Activated CD8-positive, alpha-beta memory T cell treated with anti-CD3 and anti-CD28 coated beads, Interleukin-2, amount 50 U/mL, for 1 hour (primary cell): Measurements from ENCODE around the gene FRS2.

Experiments
- DNase-seq: peaks from one replicate; pipeline ENCODE4 v3.0.0-alpha.2; 2020; ENCODE audit errors: extremely low read depth

The FRS2 gene

DNA sequence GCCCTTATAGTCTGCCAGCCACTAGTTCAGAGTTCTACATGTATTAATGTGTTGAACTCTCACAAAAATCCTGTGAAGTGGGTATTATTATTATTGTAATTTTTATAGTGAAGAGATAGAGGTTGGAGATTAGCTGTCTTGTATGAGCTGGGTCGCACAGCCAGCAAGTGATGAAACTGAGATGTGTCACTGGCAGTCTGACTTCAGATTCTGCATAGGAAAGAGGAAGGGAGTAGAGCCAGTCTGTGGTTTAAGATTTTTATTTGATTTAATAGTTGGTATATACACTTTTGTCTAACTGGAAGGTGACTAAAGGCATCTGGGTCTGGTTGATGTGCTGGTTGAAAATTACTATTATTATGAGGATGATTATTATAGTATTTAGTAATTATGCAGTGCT, 5.8 kb upstream of the FRS2 start:
- no peak for DNase-seq

DNA sequence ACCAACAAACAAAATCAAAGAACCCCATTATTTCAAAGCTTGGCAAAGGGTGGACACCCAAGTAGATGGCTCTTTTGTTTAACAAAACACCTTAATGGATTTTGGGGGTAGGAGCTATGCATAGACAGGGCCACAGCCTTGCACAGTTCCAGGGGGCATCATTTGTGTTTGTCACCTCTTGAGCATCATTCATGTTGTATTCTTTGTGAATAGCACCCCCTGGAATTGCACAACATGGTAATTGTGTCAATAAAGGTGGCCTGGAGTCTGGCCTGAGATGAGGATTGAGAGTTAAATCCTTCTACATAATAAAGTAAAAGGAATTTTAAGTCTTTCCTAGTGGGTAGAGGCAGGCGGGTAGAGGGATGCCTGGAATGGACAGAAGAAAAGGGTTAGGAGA, 3.3 kb upstream of the FRS2 start:
- no peak for DNase-seq

DNA sequence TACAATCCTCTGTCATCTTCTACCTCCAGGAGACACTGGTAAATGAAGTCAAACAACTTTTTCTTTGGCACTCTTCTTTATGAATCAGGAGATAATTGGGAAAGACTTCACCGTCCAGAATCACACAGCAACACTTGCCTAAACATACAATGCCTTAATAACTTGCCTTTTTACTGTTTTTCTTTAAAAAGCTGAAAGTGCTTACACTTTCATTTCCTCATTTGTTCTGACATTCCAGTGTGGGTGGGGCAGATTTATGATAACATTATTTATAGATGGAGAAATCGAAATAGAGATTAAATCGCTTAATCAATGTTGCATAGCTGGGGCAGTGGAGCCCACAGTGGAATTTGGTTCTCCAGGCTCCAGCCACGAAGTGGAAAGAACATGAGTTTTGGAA, 2.8 kb upstream of the FRS2 start:
- DNase-seq, result no peak

DNA sequence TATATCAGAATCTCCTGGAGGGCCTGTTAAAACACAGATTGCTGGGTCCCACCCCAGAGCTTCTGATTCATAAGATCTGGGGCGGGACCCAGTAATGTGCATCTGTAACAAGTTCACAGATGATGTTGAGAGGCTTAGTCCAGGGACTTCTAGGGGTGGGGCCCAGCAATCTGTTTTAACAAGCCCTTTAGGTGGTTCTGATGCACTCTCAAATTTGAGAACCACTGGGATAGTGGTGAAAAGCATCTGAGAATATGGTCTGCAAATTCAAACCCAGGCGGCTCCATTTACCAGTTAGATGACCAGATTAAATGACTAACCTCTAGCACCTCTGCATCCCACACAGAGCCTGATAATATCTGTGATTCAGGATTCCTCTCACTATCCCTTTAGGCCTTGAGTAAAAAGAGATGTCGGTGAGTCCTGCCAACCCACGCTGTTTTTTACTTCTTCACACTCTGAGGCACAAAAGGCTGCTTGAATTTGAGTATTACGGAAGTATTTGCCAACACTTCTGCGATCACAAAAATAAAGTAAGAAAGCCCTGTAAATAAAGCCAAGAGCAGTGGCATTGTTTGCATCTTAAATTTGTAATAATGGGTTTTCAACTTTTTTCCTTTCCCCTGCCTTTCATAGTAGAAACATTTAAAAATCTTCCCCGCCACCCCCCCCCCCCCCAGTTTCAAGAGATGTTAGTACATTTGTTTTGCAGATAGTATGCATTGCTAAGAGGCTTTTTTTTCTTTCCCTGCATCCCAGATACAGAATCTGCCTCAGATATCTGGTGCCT, 1.8 kb upstream of the FRS2 start:
- DNase-seq, result no peak

DNA sequence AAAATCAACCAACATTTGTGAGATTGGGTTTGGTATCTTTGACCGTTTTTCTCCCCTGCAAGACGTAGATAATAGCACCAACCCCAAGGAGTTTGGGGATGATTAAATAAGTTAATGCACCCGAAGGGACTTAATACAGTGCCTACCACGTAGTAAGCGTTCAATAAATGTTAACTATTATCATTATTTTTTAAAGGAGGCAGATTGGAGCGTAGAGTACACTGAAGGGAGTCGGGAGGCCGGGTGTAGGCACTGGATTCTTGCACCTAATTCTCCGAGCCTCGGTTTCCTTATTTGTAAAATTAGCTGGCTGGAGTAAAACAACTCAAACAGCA, 367 bp upstream of the FRS2 start:
- no peak for DNase-seq

DNA sequence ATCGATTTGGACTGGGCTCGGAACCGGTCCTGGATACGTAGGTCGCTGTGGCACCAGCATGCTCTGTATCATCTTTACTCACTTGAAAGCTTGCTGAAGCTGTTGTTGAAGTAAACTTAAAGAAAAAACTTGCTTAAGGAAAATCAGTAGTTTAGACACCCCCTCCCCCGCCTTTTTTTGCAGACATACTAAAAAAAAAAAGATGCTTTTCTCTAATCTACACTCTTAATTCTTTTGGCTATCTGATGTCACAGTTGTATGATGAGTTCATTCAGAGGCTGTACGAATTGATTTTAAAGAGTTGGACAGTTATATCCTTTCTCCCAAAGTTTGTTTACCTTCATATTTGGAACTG, 865 bp downstream of the FRS2 start:
- DNase-seq, result no peak

DNA sequence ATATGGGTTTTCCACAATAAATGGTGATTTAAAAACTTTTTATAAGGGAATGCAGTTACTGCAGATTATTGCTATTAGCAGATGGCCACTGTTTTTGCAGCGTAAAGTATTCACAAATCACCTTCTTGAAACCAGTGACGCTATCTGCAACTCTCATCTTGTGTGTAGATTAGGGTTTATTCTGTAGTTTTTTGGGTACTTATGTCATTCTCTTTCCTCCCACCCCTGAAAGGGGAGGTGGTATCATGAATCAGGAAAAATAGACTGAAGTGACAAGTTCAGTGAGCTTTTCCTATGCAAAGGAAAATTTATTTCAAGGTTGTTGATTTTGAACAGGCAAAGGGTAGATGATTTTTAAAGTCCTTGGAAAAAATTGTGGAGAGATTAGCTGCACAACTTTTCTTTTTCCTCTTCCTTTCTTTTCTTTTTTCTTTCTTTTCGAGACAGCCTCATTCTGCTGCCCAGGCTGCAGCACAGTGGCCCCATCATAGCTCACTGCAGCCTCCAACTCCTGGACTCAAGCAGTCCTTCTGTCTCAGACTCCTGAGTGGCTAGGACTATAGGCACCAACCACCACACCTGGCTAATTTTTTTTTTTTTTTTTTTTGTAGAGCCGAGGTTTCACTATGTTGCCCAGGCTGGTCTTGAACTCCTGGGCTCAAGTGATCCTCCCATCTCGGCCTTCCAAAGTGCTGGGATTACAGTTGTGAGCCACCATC, 1.6 kb downstream of the FRS2 start:
- no peak for DNase-seq

DNA sequence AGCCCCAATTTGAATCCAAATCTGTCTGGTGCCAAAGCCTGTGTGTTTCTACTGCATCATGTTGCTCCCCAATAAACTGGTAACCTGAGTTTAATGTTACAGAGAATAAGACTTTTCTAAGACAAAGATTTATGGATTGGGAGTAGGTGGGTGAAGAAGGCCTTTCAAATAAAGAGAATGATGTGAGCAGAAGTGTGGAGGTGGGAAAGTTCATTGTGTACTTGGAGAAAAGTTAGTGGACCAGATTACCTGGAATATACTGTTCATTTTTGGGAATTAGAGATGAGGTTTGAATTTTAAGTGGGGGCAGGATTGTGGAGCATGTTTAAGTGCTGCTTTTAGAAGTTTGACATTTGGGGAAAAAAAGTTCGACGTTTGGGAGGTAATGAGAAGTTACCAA, 3.1 kb downstream of the FRS2 start:
- DNase-seq, result no peak

DNA sequence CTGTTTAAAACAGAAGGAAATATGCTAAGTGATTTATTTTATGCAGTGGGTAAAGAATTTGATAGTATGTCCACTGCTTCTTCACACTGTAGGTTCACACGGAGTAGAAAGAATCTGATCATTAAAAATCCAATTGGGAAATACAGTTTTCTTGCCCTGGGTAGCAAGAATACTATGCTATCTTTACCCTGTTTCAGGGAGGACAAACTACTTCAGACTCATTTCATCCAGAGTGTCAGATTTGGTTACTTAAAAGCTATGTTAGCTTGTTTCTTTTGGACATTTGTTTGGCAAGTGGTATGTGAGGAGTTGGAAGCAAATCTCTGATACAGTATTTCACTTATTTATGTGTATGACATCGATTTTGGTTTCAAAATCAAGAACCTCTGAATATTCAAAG, 4.3 kb downstream of the FRS2 start:
- no peak for DNase-seq

DNA sequence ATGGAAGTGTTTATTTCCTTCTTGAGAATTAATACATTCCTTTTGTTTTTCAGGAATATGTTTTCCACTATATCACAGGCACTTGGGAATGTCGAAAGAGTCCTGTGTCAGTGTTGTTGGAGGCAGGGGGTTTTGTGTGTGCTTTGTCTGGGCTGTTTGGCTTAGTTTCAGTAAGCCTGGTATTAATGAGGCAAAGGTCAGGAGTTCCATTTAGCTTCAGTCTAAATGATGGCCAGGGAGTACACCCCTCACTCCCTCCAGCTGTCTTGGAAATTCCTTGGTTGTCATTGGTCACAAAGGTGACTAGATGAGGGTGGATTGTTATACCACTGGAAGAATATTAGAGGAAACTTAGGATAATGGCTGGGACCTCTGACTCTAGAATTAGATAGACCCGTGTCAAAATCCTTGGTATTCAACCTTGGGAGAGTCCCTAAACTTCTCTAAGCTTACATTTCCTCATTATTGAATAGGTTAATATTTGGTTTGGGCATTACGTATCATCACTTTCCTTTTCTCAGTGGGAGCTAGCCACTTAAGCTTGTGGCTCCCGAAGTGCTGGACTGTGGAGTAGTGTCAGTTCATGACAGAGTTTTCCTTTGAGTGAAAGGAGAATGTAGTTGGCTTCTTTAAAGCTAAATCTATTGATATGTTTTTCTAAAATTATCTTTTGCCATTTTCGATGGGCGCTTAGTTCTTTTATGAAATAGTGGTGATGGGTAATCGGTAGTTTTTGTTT, 5.2 kb downstream of the FRS2 start:
- DNase-seq, result no peak

DNA sequence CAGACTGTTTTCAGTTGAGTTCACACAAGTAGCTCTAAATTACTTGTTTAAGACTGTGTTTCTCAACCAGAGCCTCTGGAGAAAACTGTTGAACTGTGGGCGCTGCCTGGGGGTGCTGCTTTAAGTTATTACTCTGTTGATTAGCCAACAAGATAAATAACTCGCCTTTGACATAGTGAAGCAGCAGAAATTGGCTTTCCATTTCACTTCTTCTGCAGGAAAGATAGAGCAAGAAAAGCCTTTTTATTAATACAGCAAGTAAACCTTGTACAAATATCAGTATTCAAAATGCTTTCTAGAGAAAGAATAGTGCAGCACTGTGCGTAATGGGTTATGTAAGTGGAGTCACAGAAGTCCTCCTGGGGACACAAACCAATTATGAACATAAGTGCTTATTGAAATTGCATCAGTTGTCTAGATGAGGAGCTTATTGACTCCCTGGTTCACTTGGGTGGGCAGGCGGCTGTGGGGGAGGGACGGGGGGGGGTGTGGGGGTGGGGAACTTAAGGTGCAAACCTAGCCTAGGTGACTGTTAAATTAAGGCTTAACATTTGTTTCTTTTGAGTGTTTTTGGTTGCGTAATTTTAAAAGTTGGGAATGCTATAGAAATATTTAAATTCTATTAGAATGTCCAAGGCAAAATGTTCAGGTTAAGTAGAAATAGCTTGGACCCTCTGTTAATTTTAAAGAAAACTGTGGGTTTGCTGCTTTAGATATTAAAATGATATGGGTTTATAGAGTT, 6.3 kb downstream of the FRS2 start:
- DNase-seq, result no peak

DNA sequence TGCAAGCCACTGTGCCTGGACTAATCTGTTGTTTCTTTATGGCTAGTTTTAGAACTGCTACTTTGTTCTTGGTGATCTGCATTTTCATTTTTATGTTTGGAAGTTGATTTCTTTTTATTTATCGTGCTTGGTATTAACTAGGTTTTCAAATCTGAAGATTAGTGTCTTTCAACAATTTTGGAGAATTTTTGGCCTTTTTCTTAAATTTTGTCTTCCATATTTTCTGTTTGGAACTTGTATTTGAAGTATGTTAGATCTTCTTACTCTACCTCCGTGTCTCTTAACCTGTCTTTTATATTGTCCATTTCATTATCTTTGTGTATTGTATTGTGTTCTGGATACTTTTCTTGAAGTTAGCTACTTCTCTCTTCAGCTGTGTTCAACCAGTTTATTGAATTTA, 9.5 kb downstream of the FRS2 start:
- no peak for DNase-seq

DNA sequence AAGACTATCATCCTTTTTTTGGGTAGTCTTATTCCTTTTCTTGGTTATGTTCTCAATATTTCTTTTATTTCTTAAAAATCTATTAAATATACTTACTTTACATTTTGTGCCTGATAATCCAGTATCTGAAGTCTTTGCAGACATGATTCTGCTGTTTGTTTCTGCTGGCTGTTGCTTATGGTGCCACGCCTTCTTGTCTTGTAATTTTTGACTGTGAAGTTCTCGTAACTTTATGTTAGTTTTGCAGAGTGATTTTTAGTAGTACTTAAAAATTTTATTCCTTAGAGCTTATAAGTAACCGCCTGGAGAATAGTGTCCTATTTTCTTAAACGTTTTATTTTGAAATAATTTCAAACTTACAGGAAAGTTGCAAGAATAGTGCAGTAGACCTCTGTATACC, 10.5 kb downstream of the FRS2 start:
- no peak for DNase-seq

DNA sequence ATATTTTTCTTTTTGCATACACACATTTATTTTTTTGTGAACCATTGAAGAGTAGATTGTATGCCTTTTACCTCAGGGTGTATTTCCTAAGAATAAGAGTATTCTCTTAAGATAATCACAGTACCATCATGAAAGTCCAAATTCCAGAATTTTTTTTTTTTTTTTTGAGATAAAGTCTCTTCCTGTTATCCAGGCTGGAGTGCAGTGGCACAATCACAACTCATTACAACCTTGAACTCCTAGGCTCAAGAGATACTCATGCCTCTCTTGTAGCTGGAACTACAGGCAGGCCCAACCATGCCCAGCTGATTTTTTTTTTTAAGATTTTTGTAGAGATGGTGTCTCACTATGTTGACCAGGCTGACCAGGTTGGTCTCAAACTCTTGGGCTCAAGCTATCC, 10.9 kb downstream of the FRS2 start:
- no peak for DNase-seq

DNA sequence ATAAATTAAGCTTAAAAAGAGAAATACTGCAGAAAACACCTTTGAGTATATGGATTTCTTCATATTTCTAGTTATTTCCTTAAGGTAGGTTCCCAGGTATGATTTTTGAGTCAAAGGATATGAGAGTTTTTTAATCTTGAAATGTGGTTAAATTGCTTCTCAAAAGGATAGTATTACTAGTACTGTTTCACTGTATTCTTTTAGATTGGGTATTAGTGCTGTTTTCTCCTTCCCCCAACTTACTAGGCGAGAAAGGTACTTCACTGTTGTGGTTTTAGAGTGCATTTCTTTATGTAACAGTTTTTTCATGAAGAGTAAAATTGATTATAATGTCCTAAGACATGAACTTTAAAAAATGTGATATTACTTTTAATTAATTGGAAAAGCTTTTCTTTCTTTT, 13.5 kb downstream of the FRS2 start:
- DNase-seq, result no peak

DNA sequence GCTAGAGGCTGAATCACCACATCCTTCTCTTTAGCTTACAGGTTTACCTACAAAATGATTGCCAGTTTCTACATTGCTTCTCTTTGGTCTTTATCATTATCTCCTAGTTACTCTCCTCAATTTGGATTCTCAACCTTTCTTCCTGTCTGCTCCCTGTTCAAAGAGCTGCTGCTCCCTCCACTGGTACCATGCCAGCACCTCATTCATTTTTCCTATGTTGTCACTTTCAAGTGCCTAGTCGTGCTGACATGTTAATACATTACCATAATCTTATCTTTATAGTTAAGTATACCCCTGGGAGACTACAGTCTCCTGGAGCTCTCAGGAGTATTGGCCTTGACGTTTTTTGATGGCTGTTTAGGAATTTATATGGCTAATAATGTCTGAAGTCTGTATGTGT, 14.2 kb downstream of the FRS2 start:
- DNase-seq, result no peak

DNA sequence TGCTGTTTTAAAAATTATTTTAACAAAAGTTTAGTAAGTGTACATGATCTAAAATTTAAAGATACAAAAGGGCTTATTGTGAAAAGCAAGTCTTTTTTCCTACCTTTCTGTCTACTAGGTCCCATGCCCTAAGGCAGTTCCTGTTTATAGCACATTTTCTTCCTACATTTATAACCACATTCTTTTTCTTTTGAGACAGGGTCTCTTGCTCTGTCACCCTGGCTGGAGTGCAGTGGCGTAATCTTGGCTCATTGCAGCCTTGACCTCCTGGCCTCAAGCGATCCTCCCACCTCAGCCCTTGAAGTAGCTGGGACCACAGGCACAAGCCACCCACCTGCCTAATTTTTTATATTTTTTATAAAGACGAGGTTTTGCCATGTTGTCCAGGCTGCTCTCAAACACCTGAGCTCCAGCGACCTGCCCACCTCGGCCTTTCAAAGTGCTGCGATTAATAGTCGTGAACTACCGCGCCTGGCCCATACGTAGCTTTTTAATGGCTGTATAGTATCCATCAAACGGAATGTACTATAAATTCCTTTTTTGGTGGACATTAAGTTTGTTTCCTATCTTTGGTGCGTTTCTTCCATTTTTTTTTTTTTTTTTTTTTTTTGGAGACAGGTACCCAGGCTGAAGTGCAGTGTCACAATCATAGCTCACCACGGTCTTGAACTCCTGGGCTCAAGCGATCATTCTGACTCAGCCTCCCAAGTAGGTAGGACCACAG, 20.9 kb downstream of the FRS2 start:
- no peak for DNase-seq

DNA sequence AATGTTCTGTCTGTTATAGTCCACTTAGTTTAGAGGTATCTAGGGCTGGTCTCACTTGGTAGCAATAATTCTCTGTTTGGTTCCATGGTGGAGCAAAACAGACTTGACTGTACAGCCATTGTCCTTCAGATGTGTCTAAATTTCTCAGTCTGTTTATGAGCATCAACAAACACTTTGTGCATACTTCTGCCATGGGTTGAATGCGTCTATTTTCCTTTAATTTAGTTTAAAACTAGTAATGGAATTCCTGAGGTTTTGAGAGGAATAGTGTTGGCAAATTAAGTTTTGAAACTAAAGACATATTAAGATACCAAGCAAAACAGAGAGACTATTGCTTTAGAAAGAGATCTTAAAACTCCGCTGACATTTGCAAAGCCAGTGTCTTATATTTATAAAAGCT, 22.6 kb downstream of the FRS2 start:
- DNase-seq, result no peak

DNA sequence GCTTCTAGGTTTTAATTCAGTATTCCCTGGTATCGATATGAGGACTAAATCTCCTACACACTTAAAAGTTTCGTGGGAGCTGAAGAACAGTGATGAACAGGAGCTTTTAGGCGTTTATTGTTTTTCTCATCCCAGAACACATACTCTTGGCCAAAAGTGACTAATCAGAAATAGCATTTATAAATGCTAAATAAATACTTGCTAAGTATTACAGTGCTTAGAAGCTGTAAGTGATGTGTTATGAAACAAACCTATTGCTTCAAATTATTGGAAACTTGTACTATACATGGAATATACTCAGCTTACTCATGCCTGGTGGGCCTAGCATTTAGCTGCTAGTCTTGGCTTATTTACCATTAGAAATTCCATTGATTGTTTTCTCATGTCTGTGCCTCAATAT, 24.9 kb downstream of the FRS2 start:
- DNase-seq, result no peak

DNA sequence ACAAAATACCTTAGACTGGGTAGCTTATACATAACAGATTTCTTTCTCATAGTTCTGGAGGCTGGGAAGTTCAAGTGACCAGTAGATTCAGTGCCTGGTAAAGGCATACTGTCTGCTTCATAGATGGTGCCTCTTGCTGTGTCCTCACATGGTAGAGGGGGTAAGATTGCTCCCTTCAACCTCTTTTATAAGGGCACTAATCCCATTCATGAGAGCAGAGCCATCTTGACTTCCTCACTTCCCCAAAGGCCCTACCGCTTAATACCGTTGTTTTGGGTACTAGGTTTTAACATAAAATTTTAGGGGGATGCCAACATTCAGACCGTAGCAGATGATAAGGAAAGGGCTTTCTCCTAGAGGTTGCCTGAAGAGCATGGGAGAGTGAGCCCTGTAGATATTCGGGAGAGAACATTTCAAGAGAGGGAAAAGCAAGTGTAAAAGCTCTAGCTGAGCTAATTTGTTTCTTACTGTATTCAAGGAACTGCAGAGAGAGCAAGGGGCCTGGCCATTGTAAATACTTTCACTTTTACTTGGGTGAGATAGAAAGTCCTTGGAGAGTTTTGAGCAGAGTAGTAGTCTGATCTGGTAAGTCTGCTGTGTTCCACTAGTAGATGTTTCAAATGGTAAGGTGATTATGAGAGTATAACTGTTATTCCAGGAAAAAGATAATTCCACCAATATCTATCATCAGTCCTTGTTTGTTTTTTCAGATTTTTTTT, 27.3 kb downstream of the FRS2 start:
- DNase-seq, result no peak

DNA sequence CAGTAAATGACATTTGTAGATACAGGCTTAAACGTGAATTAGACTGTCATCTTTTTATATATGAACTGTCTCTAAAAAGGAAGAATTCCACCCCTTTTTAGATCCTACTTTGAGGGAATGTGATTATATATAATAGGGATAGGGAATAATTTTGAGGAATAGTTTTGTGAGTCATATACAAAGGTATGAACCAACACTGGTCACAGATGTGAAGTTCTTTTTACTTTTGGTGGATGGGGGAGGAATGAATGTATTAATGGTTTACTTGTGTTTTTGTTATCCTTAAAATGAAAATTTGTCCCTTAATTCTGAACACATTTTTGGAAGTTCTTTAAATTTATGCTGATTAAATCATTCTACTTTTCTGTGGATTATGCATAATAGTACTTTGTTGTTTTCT, 30.4 kb downstream of the FRS2 start:
- no peak for DNase-seq
